Spinal cord (tissue), 10 donors: Measurements from ENCODE around the gene LGI1. TPM values are rescaled to one million over a fixed set of nuclear protein-coding genes. Genes with fewer than 3 reads are reported as not detected.
A peak's percentile ranks its signal among the peaks of the same experiment; 100 is the strongest.

Source experiments
- DNase-seq, 6 donors: peaks; one replicate each; pipeline versions ENCODE4 v3.0.0 to v3.0.0-alpha.2; 2013 to 2015; ENCODE audit warnings: low spot score in 6 of 6, low read depth in 4 of 6
- H3K27ac ChIP-seq: one replicate; pipeline ENCODE4 v1.5.1; 2013; ENCODE audit warnings: low read depth, low read length, control low read depth
- H3K27me3 ChIP-seq: one replicate; pipeline ENCODE4 v1.6.1; 2013; ENCODE audit warnings: low read length; ENCODE audit not compliant: control insufficient read depth, insufficient read depth
- H3K36me3 ChIP-seq: one replicate; pipeline ENCODE4 v1.6.1; 2013; ENCODE audit warnings: low read length; ENCODE audit not compliant: control insufficient read depth, insufficient read depth
- H3K4me1 ChIP-seq: one replicate; pipeline ENCODE4 v1.6.1; 2013; ENCODE audit warnings: low read length; ENCODE audit not compliant: control insufficient read depth, insufficient read depth
- H3K4me3 ChIP-seq: one replicate; pipeline ENCODE4 v1.5.1; 2013; ENCODE audit warnings: low read depth, low read length, control low read depth
- H3K9me3 ChIP-seq: one replicate; pipeline ENCODE4 v1.6.1; 2013; ENCODE audit warnings: low read length; ENCODE audit not compliant: control insufficient read depth, insufficient read depth
- WGBS: methylation state at CpG from one replicate; pipeline ENCODE4 v1.1.5; 2013; ENCODE audit warnings: missing lambda C conversion rate; ENCODE audit not compliant: insufficient coverage; 5-methylcytosine and 5-hydroxymethylcytosine counted together
- polyA plus RNA-seq, 2 donors: library from polyadenylated mRNA; unstranded; fragments of 120-200 nt; gene quantifications; one replicate each; pipeline ENCODE4 v1.2.1, GENCODE V29; 2013; ENCODE audit not compliant: insufficient read length in 2 of 2
- total RNA-seq, 2 donors: library from RNA; depleted of rRNA in 1 of 2; stranded (reverse); fragments of 120-200 nt in 1 of 2; fragments of >200 nt in 1 of 2; gene quantifications; one replicate each; pipeline versions ENCODE4 v1.2.3 to v1.2.4, GENCODE V29; 2013 to 2014
- donor health status: healthy.

Gene LGI1
- total and polyA plus RNA-seq, 4 donors, result 32.4 to 68.7 (median 47.6) TPM

- Histone ChIP-seq H3K27ac (no peak overlapping the region), H3K36me3 (no peaks in the 10 kb centered on the region), H3K27me3 (no peaks in the 10 kb centered on the region), H3K4me3 (no peak overlapping the region), H3K9me3 (no peaks in the 10 kb centered on the region), H3K4me1 (peaks cover 2% of the 10 kb centered on the region)
- DNase-seq, result peak in 1 of 6 donors; percentile 13
- 100% methylated on average over 1 of the region's 2 CpGs for WGBS
Measured at GRCh38 chr10:93723153-93723552, 34.6 kb upstream of the LGI1 start.

DNA sequence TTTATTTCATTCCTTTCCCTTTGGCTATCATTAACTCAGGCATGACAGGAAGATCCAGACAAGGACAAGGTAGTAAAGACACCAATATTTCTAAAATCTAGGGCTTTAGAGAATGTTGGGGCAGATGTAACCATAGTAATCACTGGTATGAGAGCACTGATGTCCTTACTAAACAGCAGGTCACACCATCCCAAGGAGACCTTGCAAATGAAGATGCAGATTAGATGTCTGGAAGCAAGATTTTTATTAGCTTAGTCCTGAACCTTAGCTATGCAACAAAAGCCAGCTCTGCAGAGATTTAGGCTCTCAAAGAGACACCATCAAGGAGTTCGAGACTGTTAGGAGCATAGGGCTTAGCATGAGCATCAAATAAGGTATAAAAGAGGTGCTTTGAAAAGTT is 31.7 kb upstream of the LGI1 start:
- no peaks in the 10 kb centered on the region for H3K27me3 ChIP-seq
- H3K4me1 ChIP-seq, result no peaks in the 10 kb centered on the region
- H3K36me3 ChIP-seq, result no peaks in the 10 kb centered on the region
- DNase-seq, result peak in 1 of 6 donors; percentile 47
- H3K4me3 ChIP-seq, result no peak overlapping the region
- no peak overlapping the region for H3K27ac ChIP-seq
- no CpG with 5 or more reads among the region's 1 CpG for WGBS
- peaks cover 2% of the 10 kb centered on the region for H3K9me3 ChIP-seq

- Histone ChIP-seq H3K27ac (no peak overlapping the region), H3K9me3 (no peaks in the 10 kb centered on the region), H3K36me3 (no peaks in the 10 kb centered on the region), H3K4me3 (no peak overlapping the region), H3K4me1 (peaks cover 5% of the 10 kb centered on the region), H3K27me3 (no peaks in the 10 kb centered on the region)
- WGBS, result 100% methylated on average over 1 of the region's 3 CpGs
- no peak for DNase-seq
Measured at GRCh38 chr10:93741367-93741766, 16.4 kb upstream of the LGI1 start.

DNA sequence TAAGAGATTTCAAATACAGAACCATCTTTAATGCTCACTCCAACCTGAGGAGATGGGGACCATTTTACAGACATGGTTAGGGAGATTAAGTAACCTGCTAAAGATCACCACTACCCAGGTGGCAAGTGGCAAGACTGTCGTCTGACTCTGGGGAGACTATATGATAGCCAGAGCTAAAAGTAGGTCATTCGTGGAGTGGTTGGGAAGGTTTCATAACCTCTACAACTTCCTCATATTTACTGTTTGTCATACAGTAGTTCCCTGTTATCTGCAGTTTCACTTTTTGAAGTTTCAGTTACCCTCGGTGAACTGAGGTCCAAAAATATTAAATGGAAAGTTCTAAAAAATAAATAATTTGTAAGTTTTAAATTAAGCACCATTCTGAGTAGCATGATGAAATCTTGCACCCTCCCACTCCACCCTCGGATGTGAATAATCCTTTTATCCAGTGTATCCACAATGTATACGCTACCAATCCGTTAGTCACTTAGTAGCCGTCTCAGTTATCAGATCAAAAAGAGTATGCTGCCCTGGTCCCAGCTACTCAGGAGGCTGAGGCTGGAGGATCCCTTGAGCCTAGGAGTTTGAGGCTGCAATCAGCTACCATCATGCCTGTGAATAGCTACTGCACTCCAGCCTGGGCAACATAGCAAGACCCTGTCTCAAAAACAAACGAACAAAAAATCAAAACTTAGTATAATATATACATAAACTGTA is 14.9 kb upstream of the LGI1 start:
- no peak overlapping the region for H3K4me3 ChIP-seq
- H3K36me3 ChIP-seq, result no peaks in the 10 kb centered on the region
- peaks cover 11% of the 10 kb centered on the region for H3K4me1 ChIP-seq
- H3K27me3 ChIP-seq, result no peaks in the 10 kb centered on the region
- 86% methylated on average over 4 of the region's 8 CpGs for WGBS
- DNase-seq, result no peak
- H3K27ac ChIP-seq, result no peak overlapping the region
- H3K9me3 ChIP-seq, result no peaks in the 10 kb centered on the region

- 60% methylated on average over 3 of the region's 9 CpGs for WGBS
- Histone ChIP-seq H3K27me3 (no peaks in the 10 kb centered on the region), H3K4me3 (no peak overlapping the region), H3K36me3 (no peaks in the 10 kb centered on the region), H3K9me3 (no peaks in the 10 kb centered on the region), H3K4me1 (peaks cover 11% of the 10 kb centered on the region), H3K27ac (no peak overlapping the region)
- DNase-seq, result peak in 1 of 6 donors; percentile 38
Measured at GRCh38 chr10:93745408-93746065, 12.2 kb upstream of the LGI1 start.

DNA sequence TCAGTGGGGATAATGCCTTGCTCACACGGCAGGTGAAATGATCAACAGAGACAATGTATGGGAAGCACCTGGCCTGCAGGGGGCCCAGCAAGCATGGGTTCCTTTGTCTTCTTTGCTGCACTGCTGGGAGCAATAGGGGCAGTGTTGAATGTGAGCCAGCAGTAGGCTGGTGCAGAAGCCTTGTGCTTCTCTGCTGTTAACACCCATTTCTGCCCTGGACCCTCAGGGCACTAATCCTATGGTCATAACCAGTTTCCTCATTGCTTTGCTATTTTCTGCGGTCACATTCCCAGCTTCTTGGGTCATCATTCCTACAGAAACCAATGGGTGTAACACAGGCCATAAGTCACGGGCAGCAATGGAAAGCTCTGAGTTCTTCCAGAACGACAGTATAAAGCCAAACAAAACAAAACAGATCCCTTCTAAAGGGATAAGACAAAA is 10.9 kb upstream of the LGI1 start:
- DNase-seq, result peak in 2 of 6 donors; percentile 5 to 62
- H3K36me3 ChIP-seq, result no peaks in the 10 kb centered on the region
- H3K27ac ChIP-seq, result peak overlapping the region; percentile 72
- H3K4me1 ChIP-seq, result peaks cover 13% of the 10 kb centered on the region
- H3K4me3 ChIP-seq, result no peak overlapping the region
- no peaks in the 10 kb centered on the region for H3K27me3 ChIP-seq
- WGBS, result 33% methylated on average over 3 of the region's 4 CpGs
- H3K9me3 ChIP-seq, result no peaks in the 10 kb centered on the region

DNA sequence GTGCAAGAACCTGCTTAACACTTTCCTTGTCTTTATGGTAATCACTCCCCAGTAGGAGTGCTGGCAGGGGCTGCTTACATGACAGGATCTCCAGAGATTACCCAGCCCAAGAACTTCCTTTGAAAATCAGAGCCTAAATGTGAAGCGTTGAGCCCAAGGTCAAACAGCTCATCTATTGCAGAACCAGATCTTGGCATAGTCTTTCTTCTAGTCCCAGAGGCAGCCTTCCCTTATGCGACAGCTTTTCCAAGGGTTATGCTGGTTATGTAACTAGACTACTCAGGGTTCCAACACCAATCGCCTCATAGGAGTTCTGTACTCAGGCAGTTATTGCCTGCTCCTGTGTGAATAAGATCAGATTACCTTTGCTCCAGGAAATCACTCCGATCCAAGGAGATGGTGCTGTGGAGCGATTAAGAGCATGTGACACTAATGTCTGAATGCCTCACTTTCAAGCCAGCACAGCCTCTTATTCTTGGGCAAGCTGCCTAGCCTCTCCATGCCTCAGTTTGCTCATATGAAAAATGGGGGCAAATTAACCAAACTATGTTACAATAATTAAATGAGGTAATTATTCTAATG is 8.4 kb upstream of the LGI1 start:
- H3K4me3 ChIP-seq, result no peak overlapping the region
- WGBS, result 23% methylated on average over 2 of the region's 5 CpGs
- H3K27me3 ChIP-seq, result no peaks in the 10 kb centered on the region
- no peak overlapping the region for H3K27ac ChIP-seq
- H3K9me3 ChIP-seq, result no peaks in the 10 kb centered on the region
- H3K4me1 ChIP-seq, result peaks cover 18% of the 10 kb centered on the region
- no peaks in the 10 kb centered on the region for H3K36me3 ChIP-seq
- DNase-seq, result no peak

- peaks cover 21% of the 10 kb centered on the region for H3K4me1 ChIP-seq
- no peaks in the 10 kb centered on the region for H3K9me3 ChIP-seq
- no peaks in the 10 kb centered on the region for H3K36me3 ChIP-seq
- no peak overlapping the region for H3K27ac ChIP-seq
- H3K4me3 ChIP-seq, result no peak overlapping the region
- DNase-seq, result no peak
- WGBS, result 39% methylated on average over 6 of the region's 7 CpGs
- H3K27me3 ChIP-seq, result no peaks in the 10 kb centered on the region
Measured at GRCh38 chr10:93751124-93751523, 6.6 kb upstream of the LGI1 start.

GRCh38 chr10:93751832-93752231 is 5.9 kb upstream of the LGI1 start:
- WGBS, result 0% methylated on average over 3 of the region's 5 CpGs
- Histone ChIP-seq H3K4me3 (peak overlapping the region; percentile 33), H3K27ac (no peak overlapping the region), H3K36me3 (no peaks in the 10 kb centered on the region), H3K4me1 (peaks cover 21% of the 10 kb centered on the region), H3K27me3 (no peaks in the 10 kb centered on the region), H3K9me3 (no peaks in the 10 kb centered on the region)
- DNase-seq, result peak in 2 of 6 donors; percentile 73 to 84
